ENCODE data around the gene TIMM22.

GRCh38 chr17:977166-977565, 19.8 kb upstream of the TIMM22 start:
- TF ChIP-seq MYNN (tag by site-specific recombination; IDR thresholded peaks at IDR 0.05; ENCODE audit: borderline replicate concordance) (no peak), CTCF (tag by site-specific recombination; IDR thresholded peaks at IDR 0.05) (no peak), ZBTB8A (tag by site-specific recombination; IDR thresholded peaks at IDR 0.05) (no peak), ZNF660 (tag by site-specific recombination; IDR thresholded peaks at IDR 0.05) (no peak), HIC1 (tag by site-specific recombination; IDR thresholded peaks at IDR 0.05) (no peak), REST (tag by site-specific recombination; IDR thresholded peaks at IDR 0.05) (no peak), YY1 (tag by site-specific recombination; IDR thresholded peaks at IDR 0.05) (no peak), ZBTB7A (tag by site-specific recombination; IDR thresholded peaks at IDR 0.05; ENCODE audit: low read depth) (no peak), ZNF324 (tag by site-specific recombination; IDR thresholded peaks at IDR 0.05) (no peak), ZXDB (tag by site-specific recombination; IDR thresholded peaks at IDR 0.05) (no peak), ZNF704 (tag by site-specific recombination; IDR thresholded peaks at IDR 0.05) (no peak), ZNF777 (tag by site-specific recombination; IDR thresholded peaks at IDR 0.05; ENCODE audit: borderline replicate concordance) (no peak), EGR2 (tag by site-specific recombination; IDR thresholded peaks at IDR 0.05; ENCODE audit: low read depth) (no peak), ZNF24 (tag by site-specific recombination; IDR thresholded peaks at IDR 0.05) (no peak)

Data from HEK293 (cell line).